Eye (tissue), 1 donor: ENCODE results near the gene FOXA1.
A peak's percentile ranks its signal among the peaks of the same experiment; 100 is the strongest.

Source experiments
- DNase-seq: peaks from one replicate; pipeline ENCODE4 v3.0.0-alpha.2; 2015

Gene FOXA1

GRCh38 chr14:37553935-37554550 lies 41.0 kb downstream of the FOXA1 start:
- DNase-seq: no peak

- DNase-seq: no peak
These were observed 43.9 kb downstream of the FOXA1 start for GRCh38 chr14:37551119-37551518.

GRCh38 chr14:37550511-37550910 lies 44.5 kb downstream of the FOXA1 start:
- no peak for DNase-seq

- DNase-seq: peak; percentile 18
These were observed 48.2 kb downstream of the FOXA1 start for GRCh38 chr14:37546621-37547447.

- DNase-seq: no peak
These were observed 49.9 kb downstream of the FOXA1 start for GRCh38 chr14:37545174-37545573.

- DNase-seq: no peak
These were observed 50.6 kb downstream of the FOXA1 start for GRCh38 chr14:37544407-37544806.

- no peak for DNase-seq
These were observed 55.1 kb downstream of the FOXA1 start for GRCh38 chr14:37539992-37540391.
